NCI-H748 treated with DMSO at 0.1 percent for 48 hours (cell line): ENCODE results near the gene SNX7.

ENCODE experiments used
- DNase-seq: peaks from one replicate; lab custom pipeline; 2025; lab: John Stamatoyannopoulos, UW

The SNX7 gene

GRCh38 chr1:98661544-98662355 lies at the start of gene SNX7:
Gene SNX7 (plus strand): TSS chr1:98661721. CDS start chr1:98661732, 11 bp downstream.
- DNase-seq = peak; percentile 45

- DNase-seq = no peak
Measured at GRCh38 chr1:98637316-98637715, 24.2 kb upstream of the SNX7 start.

DNA sequence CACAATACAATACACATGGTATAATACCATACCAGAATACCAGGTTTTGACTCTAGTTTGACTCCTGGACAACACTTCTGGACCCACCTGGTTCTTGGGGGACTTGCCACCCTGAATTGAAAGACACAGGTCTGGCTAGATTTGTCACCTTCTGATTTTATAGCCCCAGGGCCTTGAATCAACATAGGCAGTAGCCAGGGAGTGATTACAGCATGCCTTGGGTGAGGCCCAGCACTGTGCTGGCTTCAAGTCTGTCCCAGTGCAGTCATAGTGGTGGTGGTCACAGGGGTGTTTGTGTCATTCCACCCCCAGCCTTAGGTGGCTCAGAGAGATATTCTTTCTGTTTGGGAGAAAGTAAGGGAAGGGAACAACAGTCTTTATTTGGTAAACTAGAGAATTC lies 23.3 kb upstream of the SNX7 start:
- no peak for DNase-seq

DNA sequence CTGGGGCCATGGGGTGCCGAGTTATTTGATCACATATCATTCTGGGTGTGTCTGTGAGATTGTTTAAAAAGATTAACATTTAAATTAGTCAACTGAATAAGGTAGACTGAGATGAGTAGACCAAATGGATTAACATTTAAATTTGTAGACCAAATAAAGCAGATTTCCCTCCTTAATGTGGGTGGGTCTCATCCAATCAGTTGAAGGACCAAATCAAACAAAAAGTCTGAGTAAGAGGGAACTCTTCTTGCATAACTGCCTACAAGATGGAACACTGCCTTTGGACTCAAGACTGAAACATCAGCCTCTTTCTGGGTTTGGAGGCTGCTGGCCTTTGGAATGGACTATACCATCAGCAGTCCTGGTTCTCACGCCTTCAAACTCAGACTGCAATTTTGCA lies 17.0 kb upstream of the SNX7 start:
- DNase-seq = no peak

GRCh38 chr1:98651116-98651632 lies 10.3 kb upstream of the SNX7 start:
- DNase-seq = no peak

GRCh38 chr1:98653123-98653522 lies 8.4 kb upstream of the SNX7 start:
- DNase-seq = no peak

DNA sequence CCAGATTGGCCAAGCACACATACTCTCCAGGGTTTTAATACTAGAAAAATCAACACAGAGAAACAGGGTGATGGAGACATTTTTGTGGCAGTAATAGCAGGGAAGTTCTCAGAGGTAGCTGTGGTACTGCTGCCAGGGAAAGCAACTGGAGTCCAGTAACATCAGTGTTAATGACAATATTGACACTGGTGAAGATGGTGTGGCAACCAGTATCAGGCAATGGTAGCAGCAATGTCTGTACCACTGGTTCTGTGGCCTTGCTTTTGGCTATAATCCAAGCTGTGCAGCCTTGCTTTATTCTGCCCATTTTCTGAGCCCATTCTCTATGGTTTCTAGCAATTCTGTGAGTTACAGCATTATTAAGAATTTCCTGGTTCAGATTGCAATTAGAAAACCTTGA lies 1.6 kb upstream of the SNX7 start:
- no peak for DNase-seq

GRCh38 chr1:98660940-98661543 lies 479 bp upstream of the SNX7 start:
- peak; percentile 44 for DNase-seq

DNA sequence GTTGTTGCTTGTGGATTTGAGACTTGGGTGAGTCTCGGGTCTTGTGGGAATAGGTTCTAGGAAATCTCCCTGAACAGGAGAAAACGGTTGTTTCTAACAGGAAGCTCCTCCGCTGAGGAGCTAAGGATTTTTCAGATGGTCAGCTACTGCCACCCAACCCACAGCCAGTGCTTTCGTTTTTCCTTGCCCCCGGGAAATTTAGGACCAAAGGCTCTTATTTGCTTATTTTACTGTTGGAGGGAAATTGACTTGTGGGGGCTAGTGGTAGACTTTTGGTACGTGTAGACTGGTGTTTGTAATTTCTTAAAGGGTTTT lies 792 bp downstream of the SNX7 start:
- DNase-seq = no peak

- no peak for DNase-seq
Measured at GRCh38 chr1:98668733-98669132, 7.2 kb downstream of the SNX7 start.

DNA sequence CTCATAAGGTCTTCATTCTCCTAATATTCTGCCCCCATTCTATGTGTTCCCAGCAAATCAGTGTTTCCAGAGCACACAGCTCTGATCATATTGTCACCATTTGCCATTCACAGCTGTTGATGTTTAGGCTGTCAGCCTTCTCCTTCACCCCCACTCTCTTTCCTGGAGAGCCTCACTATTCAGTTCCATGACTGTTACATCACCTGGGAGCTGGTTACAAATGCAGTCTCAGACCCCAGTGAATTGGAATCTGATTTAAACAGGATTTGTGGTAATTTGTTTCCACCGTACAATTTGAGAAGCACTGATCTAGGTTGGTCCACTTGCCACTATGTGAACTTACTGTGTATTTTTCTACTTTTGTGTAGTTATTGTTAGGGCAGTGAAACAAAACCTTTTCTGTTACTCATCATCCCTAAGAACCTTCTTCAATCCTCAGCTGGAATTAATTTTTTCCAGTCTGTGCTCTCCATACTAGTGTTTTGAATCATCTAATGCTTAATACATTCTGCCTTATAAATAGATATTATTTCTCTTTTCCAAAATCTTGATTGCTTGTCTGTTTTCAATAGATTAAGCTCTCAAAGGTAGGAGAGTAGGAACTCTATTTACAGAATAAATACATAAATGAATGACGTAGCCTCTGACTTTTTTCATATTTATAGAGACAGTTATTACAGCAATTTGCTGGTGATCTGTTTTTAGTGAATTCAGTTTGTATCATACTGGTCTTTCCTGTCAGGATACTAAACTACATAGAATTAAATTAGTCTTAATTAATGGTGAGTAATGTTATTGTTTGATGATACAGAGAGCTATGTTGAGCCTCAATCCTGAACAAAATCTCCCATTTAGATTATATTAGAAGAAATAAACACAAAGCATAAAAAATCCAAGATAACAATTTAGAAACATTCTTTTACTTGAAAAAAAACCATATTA lies 8.1 kb downstream of the SNX7 start:
- no peak for DNase-seq

GRCh38 chr1:98672189-98672588 lies 10.7 kb downstream of the SNX7 start:
- DNase-seq = no peak

- DNase-seq = no peak
Measured at GRCh38 chr1:98674075-98674781, 12.7 kb downstream of the SNX7 start.

GRCh38 chr1:98675282-98675681 lies 13.8 kb downstream of the SNX7 start:
- DNase-seq = no peak

DNA sequence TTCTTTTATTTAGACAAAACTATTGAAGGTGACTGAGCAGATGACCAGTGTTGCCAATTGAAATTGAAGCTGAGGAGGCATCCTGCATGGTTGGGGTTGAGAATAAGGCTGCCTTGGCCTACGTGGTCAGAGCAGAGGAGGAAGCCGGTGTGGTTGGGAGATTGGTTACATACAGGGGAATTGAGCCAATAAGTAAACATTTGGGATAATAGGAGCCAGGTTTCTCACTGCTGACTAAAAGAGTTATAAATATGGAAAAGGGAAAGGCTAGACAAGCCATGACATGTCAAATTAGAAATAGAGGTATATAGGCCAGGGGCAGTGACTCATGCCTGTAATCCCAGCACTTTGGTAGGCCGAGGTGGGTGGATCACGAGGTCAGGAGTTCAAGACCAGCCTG lies 15.8 kb downstream of the SNX7 start:
- DNase-seq = peak; percentile 18

- DNase-seq = no peak
Measured at GRCh38 chr1:98681812-98682211, 20.3 kb downstream of the SNX7 start.

DNA sequence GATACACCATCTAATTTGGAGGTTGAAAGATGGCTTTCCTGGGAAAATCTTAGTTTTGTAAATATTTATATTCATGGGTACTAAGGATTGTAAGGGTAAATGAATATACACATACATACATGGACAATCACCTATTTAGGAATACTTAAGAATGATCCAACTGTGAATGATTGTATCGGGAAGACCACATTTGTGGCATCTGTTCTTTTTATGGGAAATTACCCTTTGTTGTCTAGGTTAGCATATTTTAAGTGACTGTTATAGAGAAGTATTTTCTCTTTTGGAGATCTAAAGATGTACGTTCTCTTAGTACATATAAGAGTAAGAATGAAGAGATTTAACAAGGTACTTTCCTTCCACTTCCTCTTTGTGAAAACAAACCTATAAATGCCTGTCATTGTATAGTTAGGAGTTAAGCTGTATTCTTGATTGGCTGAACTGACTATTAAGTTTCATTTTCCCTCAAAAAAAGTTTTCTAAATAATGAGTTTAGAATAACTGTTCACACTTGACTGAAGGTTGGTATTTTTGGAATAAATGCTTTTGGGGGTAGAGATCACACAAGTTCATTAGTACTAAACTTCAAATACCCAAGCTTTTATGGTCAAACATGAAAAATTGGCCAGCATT lies 26.7 kb downstream of the SNX7 start:
- no peak for DNase-seq

DNA sequence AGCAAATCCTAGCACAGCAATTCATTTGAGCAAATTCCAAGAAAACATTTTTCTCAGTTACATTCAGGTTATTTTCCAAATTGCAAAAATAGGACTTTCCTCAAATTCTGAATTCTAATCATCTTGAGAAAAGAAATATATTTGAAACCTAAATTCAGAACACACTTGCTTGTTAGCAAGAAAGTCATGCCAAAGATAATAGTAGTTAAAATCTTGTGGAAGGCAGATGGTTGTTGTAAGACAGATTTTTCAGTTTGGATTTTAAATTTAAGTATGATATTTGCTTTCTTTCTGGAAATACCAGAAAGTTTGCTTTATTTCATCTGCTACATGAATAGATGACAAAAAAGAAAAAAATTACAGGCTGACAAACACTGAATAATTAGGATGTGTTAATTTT lies 29.1 kb downstream of the SNX7 start:
- no peak for DNase-seq

GRCh38 chr1:98692482-98692881 lies 31.0 kb downstream of the SNX7 start:
- DNase-seq = no peak

DNA sequence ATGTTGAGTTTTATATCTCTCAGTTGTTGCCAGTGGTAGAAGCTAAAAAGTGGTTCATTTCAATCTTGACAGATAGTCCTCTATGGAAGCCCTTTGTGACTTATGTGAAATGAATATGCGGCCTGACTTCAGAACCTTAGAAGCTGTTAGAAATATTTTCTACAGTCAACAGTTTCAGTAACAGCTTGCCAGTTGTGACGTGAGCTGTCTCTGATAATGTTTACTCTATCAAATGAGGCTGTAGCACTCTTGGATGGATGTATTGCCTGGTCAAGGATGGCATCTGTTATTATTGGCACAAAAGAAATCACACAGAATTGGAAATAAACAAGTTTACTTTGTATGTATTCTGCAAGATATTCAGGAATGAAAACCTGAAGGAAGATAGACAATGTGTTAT lies 31.9 kb downstream of the SNX7 start:
- no peak for DNase-seq

DNA sequence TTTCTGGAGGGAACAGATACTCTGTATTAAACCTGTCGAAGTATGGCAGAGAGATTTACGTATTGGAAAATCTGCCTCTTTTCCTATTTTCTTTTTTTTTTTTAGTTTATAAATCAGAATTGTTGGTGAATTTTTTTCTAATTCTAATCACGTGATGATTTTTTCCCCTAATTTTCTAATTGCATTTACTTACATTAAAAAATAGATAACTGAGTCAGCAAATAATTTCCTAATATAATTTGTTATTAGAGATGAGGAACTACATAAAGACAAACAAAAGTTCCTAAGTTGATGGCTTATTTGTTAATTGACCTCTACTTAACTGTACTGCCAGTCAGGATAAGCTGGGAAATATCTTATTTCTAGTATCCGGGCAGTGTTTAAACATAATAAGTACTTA lies 34.6 kb downstream of the SNX7 start:
- no peak for DNase-seq

DNA sequence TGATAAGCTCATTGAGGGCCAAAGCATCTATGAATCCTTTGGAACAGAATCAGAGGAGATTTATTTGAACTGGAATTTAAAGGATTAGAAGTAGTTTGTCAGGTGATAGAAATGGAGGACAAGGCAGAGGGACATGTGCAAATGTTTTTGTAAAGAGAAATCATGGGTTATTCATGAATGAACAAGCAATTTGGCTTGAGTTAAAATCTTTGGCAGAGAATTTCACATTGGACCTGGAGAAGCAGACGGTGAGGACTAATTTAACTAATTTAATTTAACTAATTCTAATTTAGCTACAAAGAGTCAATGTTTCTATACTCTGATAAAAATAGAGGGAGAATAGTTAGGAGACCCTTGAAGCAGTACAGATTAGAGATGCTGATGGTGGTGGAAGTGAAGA lies 36.3 kb downstream of the SNX7 start:
- no peak for DNase-seq
